ENCODE results near the gene PTPRF.

Gene PTPRF

GRCh38 chr1:43612406-43612805 lies 81.7 kb downstream of the PTPRF start:
- no peak for DNase-seq

GRCh38 chr1:43613075-43613942 lies 82.6 kb downstream of the PTPRF start:
- no peak for DNase-seq

- no peak for DNase-seq
Observed at GRCh38 chr1:43614211-43614610, 83.5 kb downstream of the PTPRF start.

GRCh38 chr1:43614891-43615290 lies 84.2 kb downstream of the PTPRF start:
- no peak for DNase-seq

- DNase-seq = no peak
Observed at GRCh38 chr1:43616383-43616782, 85.7 kb downstream of the PTPRF start.

- no peak for DNase-seq
Observed at GRCh38 chr1:43617011-43617410, 86.3 kb downstream of the PTPRF start.

GRCh38 chr1:43617668-43618067 lies 87.0 kb downstream of the PTPRF start:
- no peak for DNase-seq

- DNase-seq = no peak
Observed at GRCh38 chr1:43618521-43619313, 88.0 kb downstream of the PTPRF start.

- DNase-seq = no peak
Observed at GRCh38 chr1:43619314-43619790, 88.7 kb downstream of the PTPRF start.

- DNase-seq = no peak
Observed at GRCh38 chr1:43619996-43620920, 89.6 kb downstream of the PTPRF start.

- no peak for DNase-seq
Observed at GRCh38 chr1:43620956-43621355, 90.3 kb downstream of the PTPRF start.

GRCh38 chr1:43621386-43621785 lies 90.7 kb downstream of the PTPRF start:
- DNase-seq = no peak

GRCh38 chr1:43621861-43622260 lies 91.2 kb downstream of the PTPRF start:
- no peak for DNase-seq

GRCh38 chr1:43622471-43622870 lies 91.8 kb downstream of the PTPRF start:
- no peak for DNase-seq

- DNase-seq = no peak
Observed at GRCh38 chr1:43622901-43623780, 92.5 kb downstream of the PTPRF start.

GRCh38 chr1:43625063-43625780 lies 94.5 kb downstream of the PTPRF start:
- no peak for DNase-seq

GRCh38 chr1:43632135-43632670 lies 101.5 kb downstream of the PTPRF start:
- DNase-seq = no peak

- DNase-seq = no peak
Observed at GRCh38 chr1:43634721-43635120, 104.0 kb downstream of the PTPRF start.

GRCh38 chr1:43636006-43636641 lies 105.4 kb downstream of the PTPRF start:
- no peak for DNase-seq

GRCh38 chr1:43637267-43637666 lies 106.6 kb downstream of the PTPRF start:
- DNase-seq = no peak
